HT-29 (cell line): ENCODE measurements around the gene MATN4. TPM values are rescaled to one million over a fixed set of nuclear protein-coding genes. Genes with fewer than 3 reads are reported as not detected.

Experiments
- DNase-seq: peaks from one replicate; pipeline ENCODE4 v3.0.0-alpha.2; 2015; ENCODE audit warnings: low spot score
- total RNA-seq: library from RNA; depleted of rRNA; stranded (reverse); fragments of >200 nt; shearing (Covaris generic); gene quantifications from 2 replicates; pipeline ENCODE4 v1.2.3, GENCODE V29; 2014

The MATN4 gene
- total RNA-seq, 1 experiment from 2014 or later, result 0.46 TPM

DNA sequence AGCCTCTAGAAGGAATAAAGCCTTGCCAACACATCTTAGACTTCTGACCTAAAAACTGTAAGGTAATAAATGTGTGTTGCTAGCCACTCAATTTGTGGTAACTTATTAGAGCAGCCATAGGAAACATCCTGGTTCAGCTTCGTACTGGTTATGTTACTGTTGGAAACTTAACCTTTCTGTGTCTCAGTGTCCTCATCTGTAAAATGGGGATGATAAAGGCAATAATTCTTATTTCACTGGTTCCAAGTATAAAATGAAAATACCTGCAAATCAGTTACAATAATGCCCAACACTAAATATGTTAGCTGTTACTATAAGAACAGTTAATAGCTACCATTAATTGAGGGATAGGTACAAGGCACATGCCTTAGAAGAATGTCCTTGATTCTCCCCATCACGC is 15.8 kb downstream of the MATN4 start:
- DNase-seq, result no peak

DNA sequence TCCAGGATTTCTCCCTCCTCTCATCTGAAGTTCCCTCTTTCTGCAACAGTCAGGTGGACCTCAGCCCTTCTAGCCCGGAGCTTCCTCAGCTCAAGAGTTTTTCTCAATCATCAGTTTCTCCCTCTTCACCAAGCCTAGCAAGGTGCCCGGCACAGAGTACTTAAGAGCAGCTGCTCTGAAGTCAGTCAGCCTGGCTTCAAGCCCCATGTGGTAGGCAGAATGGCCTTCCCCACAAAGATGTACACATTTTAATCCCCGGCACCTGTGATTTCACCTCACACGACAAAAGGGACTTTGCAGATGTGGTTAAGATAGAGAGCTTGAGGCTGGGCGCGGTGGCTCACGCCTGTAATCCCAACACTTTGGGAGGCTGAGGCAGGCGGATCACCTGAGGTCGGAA is 16.6 kb downstream of the MATN4 start:
- no peak for DNase-seq

DNA sequence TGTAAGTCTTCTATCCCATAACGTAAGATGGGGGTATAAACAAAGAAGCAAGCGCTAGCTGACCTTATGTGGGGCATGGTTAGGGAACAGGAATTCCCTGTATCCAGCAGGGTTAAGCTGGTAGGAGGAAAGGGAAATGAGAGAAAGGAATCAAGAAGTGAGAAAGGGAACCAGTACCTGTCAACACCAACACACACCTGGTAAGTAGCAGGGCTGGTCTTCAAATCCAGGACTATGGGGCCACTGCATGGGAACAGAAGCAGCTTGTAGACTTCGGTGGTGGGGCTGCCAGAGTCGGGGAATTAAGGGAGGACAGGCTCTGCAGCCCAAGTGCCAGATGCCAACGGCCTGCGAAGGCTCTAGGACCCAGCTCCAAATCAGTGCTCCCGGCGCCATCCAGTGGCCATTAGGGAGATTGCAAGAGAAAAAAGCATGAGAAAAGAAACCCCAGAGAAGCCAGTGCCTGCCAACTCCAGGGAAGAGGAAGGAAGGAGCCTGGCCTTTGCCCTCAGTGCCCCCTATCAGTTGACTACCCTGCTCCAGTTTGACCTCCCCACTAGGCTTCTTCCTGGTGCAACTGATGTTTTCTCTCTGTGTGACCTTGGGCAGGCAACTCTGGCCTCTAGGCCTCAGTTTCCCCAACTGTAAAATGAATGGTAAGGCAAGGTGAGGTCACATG is 17.3 kb downstream of the MATN4 start:
- DNase-seq, result peak; percentile 99

DNA sequence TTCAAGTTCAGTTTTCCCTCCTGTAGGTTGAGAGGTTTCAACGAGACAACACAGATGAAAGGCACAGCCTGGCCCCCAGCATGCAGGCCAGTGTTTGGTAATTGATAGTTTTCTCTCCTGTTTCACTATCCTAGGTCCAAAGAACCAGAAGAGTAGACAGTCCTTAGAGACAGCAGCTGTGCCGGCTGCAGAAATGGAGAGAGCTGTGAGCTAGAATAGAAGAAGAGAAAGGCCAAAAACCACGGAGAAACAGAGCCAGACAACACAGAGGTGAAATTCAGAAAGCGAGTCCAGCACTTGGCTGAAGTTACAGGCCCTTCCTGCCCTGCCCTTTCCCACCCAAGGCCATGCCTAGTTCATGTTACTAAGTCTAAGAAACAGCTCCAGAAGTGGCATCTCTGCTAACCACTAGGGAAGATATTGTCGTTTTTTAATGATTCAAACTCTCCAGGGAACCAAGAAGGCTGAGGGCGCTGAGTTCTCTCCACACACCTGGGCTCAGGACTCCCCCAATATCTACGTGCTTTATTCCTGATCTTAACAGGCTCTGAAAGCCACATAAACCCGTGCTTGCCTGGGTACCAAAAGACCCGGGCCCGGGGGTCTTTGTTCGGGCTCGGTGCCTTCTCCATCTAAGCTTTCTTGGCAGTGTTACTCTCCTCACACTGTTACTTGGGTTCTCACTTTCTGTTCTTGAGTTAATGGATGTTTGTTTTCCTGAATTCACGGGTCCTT is 18.0 kb downstream of the MATN4 start:
- DNase-seq, result no peak

DNA sequence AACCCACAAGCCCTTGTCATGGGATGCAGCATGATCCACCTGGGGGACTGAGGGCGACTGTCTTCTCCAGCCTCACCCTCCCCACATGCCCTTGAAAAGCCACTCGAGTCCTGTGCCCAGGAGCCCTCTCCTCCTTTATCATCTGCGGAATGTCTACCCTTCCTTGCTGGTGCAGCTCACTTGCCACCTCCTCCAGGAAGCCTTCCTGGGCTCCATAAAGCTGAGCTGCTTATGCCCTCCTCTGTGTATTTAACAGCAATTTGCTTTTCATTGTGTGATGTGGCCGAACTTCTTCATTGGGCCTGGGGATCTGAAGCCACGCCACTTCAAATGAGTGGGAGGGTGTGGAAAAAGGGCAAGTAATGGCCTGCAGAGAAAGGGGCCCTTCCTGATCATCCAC is 19.2 kb downstream of the MATN4 start:
- DNase-seq, result no peak

DNA sequence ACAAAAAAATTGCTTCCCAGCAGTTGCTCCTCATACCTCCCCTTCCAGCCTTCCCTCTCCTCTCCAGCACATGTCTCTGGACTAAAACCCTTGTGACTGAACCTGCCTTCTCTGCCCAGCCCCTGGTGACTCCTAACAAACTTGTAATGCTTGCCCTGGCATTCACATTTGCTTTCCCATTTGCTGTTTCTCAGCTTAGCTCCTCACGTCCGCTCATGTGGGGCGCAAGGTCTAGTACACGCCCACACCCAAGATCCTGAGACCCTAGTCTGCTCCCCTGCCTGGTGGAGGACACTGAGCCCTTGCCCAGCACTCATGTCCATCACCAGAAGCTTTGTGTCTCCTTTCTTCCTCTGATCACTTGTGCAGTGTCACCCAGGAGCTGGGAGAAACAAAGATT is 19.7 kb downstream of the MATN4 start:
- DNase-seq, result no peak

DNA sequence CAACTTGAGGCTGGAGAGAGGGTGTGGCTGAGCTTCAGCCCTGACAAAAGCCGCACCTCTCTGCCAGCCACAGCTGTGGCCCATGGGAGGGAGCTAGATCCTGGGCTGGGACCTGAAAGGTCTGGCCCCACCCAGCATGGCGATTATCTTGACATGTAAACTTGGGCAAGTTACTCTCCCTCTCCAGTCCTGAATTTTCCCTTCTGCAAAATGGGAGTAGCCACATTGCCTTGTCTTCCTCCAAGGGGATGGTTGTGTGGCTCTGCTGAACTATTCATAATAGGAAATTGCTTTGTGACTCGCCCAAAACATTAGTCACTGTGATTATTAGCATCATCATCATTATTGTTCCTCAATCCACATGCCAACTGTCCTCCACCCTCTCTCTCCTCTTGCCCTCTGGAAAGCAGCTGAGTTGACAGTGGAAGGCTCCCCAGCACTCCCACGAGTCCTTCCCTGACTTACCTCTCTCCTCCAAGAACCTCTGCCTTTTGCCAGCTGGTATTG is 24.5 kb downstream of the MATN4 start:
- DNase-seq, result no peak

DNA sequence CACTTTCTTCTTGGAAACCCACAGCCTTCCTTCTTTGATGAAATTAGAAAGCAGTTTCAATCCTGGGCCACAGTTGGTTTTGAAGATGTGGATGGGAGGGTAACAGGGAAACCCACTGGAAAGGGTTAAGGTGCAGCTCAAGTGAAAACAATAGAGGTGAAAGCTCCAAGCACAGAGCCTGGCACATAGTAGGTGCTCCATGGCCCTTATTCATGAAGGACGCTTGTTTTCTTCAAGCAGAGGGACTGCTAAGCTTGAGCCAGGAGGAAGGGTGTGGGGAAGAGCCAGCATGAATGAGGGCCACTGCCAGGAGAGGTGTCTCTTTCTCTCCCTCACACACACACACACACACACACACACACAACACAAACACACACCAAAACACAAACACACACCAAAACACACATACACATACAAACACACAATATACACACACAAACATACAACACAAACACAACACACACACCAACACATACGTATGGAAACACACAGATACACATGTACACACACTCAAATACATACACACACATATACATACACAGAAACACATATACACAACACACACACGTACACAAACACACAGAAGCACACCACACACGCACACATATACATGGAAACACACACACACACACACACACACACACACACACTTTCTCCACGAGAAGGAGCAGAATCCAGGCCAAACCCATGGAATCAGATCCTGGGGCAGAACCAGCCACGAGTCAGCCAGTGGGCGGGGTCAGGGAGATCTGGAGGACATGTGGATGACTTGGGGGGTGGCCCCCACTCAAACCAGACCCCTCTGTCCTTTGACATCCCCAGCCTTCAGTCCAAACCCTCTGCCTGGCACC is 25.2 kb downstream of the MATN4 start:
- no peak for DNase-seq

DNA sequence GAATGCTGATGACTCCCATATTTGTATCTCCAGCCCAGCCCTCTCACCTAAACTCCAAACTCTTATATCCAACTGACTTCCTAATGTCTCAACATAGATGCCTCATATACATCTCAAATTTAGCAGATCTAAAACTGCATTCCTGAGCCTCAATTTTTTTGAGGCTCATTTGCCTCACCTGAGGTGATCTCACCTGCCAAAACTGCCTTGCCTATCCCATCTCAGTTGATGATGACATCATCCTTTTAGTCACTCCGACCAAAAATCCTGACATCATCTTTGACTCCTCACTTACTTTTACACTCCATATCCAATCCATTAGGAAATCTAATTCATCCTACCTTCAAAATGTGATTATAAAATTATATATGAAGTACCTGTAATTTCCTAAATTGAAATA is 28.1 kb downstream of the MATN4 start:
- DNase-seq, result no peak

DNA sequence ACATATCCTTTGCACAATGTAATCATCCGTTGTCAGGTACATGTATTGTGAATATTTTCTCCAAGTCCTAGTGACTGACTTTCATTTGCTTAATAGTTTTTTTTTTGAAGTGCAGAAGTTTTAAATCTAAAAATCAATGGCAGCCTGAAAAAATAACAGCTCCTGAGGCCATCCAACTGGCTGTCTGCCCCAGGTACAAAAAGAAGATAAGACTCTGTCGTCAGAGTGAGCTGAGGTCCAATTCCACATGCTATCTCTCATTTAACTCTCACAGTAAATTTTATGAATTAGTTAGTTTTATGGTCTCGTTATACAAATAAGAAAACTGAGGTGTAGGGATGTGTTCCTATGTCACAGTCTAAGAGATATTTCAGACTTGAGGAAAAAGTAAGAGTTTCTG is 32.8 kb downstream of the MATN4 start:
- DNase-seq, result no peak

DNA sequence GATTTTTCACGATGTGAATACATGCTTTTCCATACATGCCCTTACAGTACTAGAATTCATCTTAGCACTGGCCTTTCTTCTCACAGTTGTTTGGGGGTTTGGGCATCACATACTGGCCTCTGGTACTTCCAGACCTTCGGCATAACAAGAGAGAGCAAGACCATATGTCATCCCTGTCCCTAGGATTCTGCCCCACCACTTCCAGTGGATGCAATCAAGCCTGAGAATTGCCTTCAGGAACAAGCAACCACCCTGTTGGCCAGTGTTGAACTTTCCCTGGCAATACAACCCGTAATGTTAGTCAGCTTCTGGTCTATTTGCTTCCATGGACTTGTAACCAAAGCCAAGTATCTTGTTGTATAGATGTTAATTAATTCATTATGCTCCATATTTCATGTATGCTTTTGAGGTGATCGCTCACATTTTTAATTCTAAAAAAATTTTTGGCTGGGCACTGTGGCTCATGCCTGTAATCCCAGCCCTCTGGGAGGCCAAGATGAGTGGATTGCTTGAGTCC is 38.3 kb downstream of the MATN4 start:
- DNase-seq, result no peak

DNA sequence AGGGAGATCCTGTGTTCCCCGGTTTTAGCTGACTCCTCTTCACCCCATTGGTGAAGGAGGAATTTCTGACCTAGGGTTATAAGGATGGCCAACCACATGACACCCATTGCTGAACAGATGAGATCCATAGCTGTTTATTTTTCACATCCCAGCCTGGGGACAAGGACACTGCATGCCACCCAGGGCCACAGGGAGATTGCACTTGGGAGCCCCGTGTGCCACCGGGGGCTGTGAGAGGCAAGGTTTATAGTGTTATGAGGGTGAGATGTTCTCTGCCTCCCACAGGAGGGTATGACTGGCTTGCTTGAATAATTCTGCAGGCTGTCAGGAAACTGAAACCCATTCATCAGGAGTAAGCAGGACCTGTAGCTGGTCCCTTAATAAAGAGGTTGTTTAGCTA is 39.0 kb downstream of the MATN4 start:
- DNase-seq, result no peak

DNA sequence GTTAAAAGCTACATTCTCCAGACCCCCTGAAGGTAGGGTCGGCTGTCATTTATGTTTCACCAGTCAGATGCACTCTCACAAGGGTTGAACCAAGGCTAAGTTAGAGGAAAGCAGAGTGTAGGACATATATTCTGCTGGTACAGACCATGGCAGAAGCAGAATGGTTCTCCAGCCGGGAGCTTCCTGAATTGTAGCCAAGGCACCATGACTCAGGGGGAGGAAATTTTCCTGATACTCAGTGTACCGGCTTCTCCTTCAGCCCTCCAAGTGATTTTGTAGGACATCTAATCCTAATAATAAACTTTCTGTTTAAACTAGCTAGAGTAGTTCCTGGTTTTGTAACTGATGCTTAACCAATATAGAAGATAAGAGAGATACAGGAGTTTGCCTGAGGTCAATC is 39.6 kb downstream of the MATN4 start:
- no peak for DNase-seq

DNA sequence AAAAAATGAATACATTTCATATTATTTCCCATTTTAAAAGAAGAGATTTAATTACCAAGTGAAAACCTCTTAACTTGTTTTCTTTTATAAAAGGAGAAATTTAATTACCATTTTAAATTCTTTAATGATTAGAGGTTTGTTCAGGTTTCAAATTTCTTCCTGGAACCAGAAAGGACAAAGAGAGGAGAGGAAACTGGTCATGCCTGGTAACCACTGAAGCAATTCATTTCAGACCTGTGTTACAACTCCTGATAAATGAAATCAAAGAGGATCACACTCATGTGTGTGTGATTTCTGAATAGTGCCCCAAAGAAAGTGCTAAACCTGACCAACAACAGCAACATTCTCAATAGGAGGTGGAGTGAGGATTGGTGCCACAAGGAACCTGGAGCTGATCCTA is 41.1 kb downstream of the MATN4 start:
- DNase-seq, result no peak

DNA sequence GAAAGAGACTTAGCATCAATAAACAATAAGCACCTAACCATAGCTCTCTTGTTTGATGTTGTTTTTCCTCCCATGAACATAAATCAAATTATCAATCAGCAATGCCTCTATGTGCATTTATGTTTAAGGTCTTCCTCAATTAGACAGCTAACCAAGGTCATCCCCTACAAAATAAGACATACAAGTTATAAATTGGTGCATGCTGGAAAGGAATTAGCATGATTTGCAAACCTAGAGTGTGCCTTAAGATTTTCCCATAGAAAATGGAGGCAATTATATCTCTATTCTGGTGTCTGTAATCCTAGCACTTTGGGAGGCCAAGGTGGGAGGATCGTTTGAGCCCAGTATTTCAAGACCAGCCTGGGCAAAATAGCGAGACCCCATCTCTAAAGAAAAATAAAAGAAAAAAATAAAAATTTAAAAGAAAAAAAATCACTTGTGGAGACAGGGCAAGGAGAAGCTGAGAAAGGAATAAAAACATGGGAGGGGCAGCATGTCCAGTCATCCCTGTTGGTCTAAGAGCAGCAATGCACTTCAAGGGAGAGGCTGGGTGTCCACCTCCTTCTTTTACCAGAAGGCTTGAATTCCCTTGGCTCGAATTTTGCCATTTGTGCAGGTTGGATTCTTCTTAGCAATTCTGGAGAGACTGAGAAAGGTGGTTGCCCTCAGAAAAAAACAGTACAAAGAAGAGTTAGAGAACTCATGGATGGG is 44.4 kb downstream of the MATN4 start:
- DNase-seq, result no peak

DNA sequence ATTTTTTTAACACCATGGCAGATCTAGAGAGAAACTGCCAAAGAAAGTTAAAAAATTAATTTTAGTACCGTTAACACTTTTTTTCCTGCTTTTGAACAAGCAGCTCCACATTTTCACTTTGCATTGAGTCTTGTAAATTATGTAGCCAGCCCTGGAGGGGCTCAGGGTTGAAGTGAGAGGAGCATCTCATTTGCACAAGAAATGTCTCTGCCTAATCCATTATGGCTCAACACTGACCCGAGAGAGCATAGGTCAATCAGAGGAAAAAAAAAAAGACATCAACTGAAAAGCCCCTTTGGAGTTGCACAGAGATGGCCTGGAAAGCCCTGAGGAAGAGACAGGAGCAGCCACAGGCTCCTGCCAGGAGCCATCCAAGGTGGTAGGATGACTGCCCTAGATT is 49.4 kb downstream of the MATN4 start:
- no peak for DNase-seq

DNA sequence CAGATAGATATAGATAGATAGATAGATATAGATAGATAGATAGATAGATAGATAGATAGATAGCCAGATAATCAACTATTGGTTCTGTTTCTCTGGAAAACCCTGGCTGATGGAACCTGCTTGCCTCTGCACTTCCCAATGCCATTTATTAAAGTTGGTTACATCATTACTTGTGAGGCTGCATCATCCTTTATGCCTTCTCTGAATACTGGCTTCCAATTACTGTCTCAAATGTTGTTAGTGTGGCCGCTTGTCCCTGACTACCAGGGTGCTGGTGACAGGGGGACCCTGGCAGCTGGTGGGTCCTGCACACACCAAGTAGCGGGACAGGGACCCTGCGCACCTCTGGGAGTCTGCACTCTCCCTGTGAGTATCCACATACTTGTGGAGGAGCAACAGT is 49.8 kb downstream of the MATN4 start:
- no peak for DNase-seq

DNA sequence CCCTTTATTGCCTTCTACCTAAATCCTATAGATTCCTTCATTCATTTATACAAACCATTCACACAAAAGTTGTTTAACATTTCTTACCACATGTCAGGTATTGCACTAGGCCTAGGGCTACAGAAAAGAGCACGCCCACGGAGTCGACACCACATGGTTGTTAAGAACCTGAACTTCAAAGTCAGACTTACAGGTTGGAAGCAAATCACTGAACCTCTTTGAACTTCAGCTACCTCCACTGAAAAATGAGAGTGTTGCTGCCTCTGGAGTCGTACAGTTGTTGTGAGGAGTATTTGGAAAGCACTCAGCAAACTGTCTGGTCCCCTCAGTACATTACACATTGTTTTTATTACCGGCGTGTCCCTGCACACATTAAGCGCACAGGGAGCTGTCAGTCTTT is 50.4 kb downstream of the MATN4 start:
- no peak for DNase-seq

DNA sequence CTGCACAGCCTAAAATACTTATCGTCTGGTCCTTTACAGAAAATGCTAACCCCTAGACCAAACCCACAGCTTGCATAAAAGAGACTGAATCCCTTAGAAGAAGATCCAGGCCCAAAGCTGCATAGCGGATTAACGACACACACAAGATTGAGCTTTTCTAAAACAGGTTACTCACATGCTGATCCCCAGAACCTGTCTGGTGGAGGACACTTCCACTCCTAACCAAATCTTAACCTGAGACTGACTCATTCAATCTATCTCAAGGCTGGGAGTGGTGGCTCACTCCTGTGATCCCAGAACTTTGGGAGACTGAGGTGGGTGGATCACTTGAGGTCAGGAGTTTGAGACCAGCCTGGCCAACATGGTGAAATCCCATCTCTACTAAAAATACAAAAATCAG is 50.9 kb downstream of the MATN4 start:
- DNase-seq, result no peak

DNA sequence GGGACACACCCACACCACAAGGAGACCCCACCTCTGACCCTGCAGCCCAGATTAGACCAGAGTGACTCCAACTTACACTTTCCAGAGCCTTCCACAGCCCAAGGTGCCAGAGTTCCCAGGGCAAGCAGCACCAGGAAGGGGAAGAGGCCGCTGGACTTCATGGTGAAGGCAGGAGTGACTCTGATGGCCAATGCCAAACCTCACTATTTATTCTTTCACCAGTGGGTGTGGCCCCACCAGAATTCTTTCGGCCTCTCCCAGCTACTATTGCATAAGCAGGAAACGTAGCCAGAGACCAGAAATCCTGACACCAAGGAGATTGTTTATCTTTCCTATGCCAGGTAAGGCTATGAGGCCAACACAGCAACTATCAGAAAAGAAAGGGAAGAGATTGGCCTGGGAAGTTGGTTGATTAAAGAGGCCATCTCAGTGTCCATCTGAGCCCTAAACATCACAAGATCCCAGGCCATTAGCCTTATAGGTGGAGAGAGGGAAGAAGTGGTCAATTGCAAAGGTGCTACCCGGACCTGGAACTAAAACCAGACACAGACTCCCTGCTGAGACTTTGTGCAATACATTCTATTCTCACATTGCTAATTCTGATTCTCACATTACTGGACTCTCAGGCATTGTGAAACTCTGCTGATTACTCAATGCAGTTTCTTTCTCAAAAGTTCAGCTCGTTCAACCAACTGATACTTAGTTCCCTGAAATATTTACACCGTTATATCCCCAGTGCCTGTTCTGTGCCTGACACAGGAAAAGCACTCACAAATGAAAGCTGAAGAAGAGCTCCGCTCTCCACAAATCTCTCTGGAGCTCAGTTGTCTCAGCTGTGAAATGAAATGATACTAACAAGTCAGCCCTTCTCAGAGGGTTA is 53.5 kb downstream of the MATN4 start, which contains the start of gene SLPI:
SLPI (minus strand) TSS at position 182 of the 880 bp plus-strand sequence; CDS start at position 161, 21 bp downstream.
- DNase-seq, result peak; percentile 88
